ENCODE data around the gene NUDC.

The NUDC gene

GRCh38 chr1:26951216-26951615 lies 29.7 kb downstream of the NUDC start:
- DNase-seq (ENCODE audit: low read depth, low spot score), result no peak

- no peak for DNase-seq (ENCODE audit: low read depth, low spot score)
Measured at GRCh38 chr1:26951821-26952497, 30.4 kb downstream of the NUDC start.

- no peak for DNase-seq (ENCODE audit: low read depth, low spot score)
Measured at GRCh38 chr1:26953374-26953773, 31.8 kb downstream of the NUDC start.

- no peak for DNase-seq (ENCODE audit: low read depth, low spot score)
Measured at GRCh38 chr1:26956321-26956720, 34.8 kb downstream of the NUDC start.

GRCh38 chr1:26957306-26957705 lies 35.8 kb downstream of the NUDC start:
- no peak for DNase-seq (ENCODE audit: low read depth, low spot score)

GRCh38 chr1:26959270-26959669 lies 37.7 kb downstream of the NUDC start:
- no peak for DNase-seq (ENCODE audit: low read depth, low spot score)

GRCh38 chr1:26959722-26960624 lies 38.4 kb downstream of the NUDC start, which contains the start of gene KDF1:
KDF1 (minus strand) TSS chr1:26960468; CDS start chr1:26952380, 8,088 bp downstream.
- DNase-seq (ENCODE audit: low read depth, low spot score), result peak; percentile 85

GRCh38 chr1:26960625-26960966 lies 39.1 kb downstream of the NUDC start:
- no peak for DNase-seq (ENCODE audit: low read depth, low spot score)

GRCh38 chr1:26961826-26962225 lies 40.3 kb downstream of the NUDC start:
- DNase-seq (ENCODE audit: low read depth, low spot score), result no peak

- no peak for DNase-seq (ENCODE audit: low read depth, low spot score)
Measured at GRCh38 chr1:26965213-26965612, 43.7 kb downstream of the NUDC start.

GRCh38 chr1:26965628-26966027 lies 44.1 kb downstream of the NUDC start:
- no peak for DNase-seq (ENCODE audit: low read depth, low spot score)

- DNase-seq (ENCODE audit: low read depth, low spot score), result no peak
Measured at GRCh38 chr1:26970810-26971209, 49.3 kb downstream of the NUDC start.

- DNase-seq (ENCODE audit: low read depth, low spot score), result no peak
Measured at GRCh38 chr1:26971590-26971989, 50.0 kb downstream of the NUDC start.

GRCh38 chr1:26972390-26972789 lies 50.8 kb downstream of the NUDC start:
- no peak for DNase-seq (ENCODE audit: low read depth, low spot score)

GRCh38 chr1:26972821-26973220 lies 51.3 kb downstream of the NUDC start:
- no peak for DNase-seq (ENCODE audit: low read depth, low spot score)

- DNase-seq (ENCODE audit: low read depth, low spot score), result no peak
Measured at GRCh38 chr1:26976621-26977510, 55.3 kb downstream of the NUDC start.

GRCh38 chr1:26978901-26979300 lies 57.4 kb downstream of the NUDC start:
- DNase-seq (ENCODE audit: low read depth, low spot score), result no peak

GRCh38 chr1:26981146-26981846 lies 59.8 kb downstream of the NUDC start:
- DNase-seq (ENCODE audit: low read depth, low spot score), result no peak

- DNase-seq (ENCODE audit: low read depth, low spot score), result no peak
Measured at GRCh38 chr1:26983863-26984262, 62.3 kb downstream of the NUDC start.

- no peak for DNase-seq (ENCODE audit: low read depth, low spot score)
Measured at GRCh38 chr1:26984291-26984690, 62.7 kb downstream of the NUDC start.

GRCh38 chr1:26986658-26987057 lies 65.1 kb downstream of the NUDC start:
- DNase-seq (ENCODE audit: low read depth, low spot score), result no peak

Data from ELF-1 (cell line).